DOHH2 (cell line): Measurements from ENCODE around the gene WDR70.

Source experiments
- H3F3A ChIP-seq: fragments of 200-600 bp; sonication (generic), shearing (Covaris generic); 2 replicates; pipeline ENCODE4 v1.6.0; 2016; ENCODE audit warnings: antibody characterized with exemption, mild to moderate bottlenecking; ENCODE audit not compliant: control insufficient read depth, insufficient read depth
- H3K27ac ChIP-seq: fragments of 200-600 bp; sonication (generic); 2 replicates; pipeline ENCODE4 v1.5.1; 2014; ENCODE audit warnings: low read depth, mild to moderate bottlenecking, low read length, moderate library complexity
- H3K27me3 ChIP-seq: fragments of 200-600 bp; sonication (generic); 2 replicates; pipeline ENCODE4 v1.6.1; 2014; ENCODE audit warnings: mild to moderate bottlenecking, low read length, mixed read lengths; ENCODE audit not compliant: control insufficient read depth
- H3K36me3 ChIP-seq: fragments of 200-600 bp; sonication (generic); 2 replicates; pipeline ENCODE4 v1.6.1; 2014; ENCODE audit warnings: mild to moderate bottlenecking, low read length, moderate library complexity, mixed read lengths; ENCODE audit not compliant: control insufficient read depth
- H3K4me1 ChIP-seq: fragments of 200-600 bp; sonication (generic); 2 replicates; pipeline ENCODE4 v1.6.1; 2014; ENCODE audit warnings: mild to moderate bottlenecking, low read length, mixed read lengths; ENCODE audit not compliant: control insufficient read depth
- H3K4me2 ChIP-seq: fragments of 200-600 bp; sonication (generic); 2 replicates; pipeline ENCODE4 v1.6.0; 2014; ENCODE audit warnings: mild to moderate bottlenecking, low read length, moderate library complexity
- H3K4me3 ChIP-seq: fragments of 200-600 bp; sonication (generic); 2 replicates; pipeline ENCODE4 v1.5.1; 2014; ENCODE audit warnings: mild to moderate bottlenecking, low read length, mixed read lengths
- H3K79me2 ChIP-seq: fragments of 200-600 bp; sonication (generic); 2 replicates; pipeline ENCODE4 v1.6.1; 2014; ENCODE audit warnings: mild to moderate bottlenecking, low read length, mixed read lengths; ENCODE audit not compliant: control insufficient read depth
- H3K9me2 ChIP-seq: fragments of 200-600 bp; sonication (generic); replicated peaks from 2 replicates; pipeline ENCODE4 v1.6.1; 2014; ENCODE audit warnings: mild to moderate bottlenecking, low read length, mixed read lengths; ENCODE audit not compliant: control insufficient read depth
- H3K9me3 ChIP-seq: fragments of 200-600 bp; sonication (generic); 2 replicates; pipeline ENCODE4 v1.6.1; 2014; ENCODE audit warnings: antibody characterized with exemption, low read length, mixed read lengths; ENCODE audit not compliant: control insufficient read depth, insufficient read depth
- H4K20me1 ChIP-seq: fragments of 200-600 bp; sonication (generic); 2 replicates; pipeline ENCODE4 v1.6.0; 2014; ENCODE audit warnings: low read depth, mild to moderate bottlenecking, antibody characterized with exemption, low read length, moderate library complexity; ENCODE audit not compliant: control insufficient read depth, insufficient read depth
- CTCF ChIP-seq: fragments of 200-600 bp; sonication (generic); IDR thresholded peaks from one replicate; pipeline ENCODE4 v1.5.1; 2014; ENCODE audit warnings: antibody characterized with exemption, mild to moderate bottlenecking, low read depth, low read length; ENCODE audit not compliant: poor library complexity, severe bottlenecking
- EZH2phosphoT487 ChIP-seq: fragments of 200-600 bp; sonication (generic); IDR thresholded peaks from 2 replicates; pipeline ENCODE4 v1.6.1; 2017; ENCODE audit warnings: borderline replicate concordance, mild to moderate bottlenecking, antibody characterized with exemption, low read length, moderate library complexity, mixed read lengths

Gene WDR70

GRCh38 chr5:37694867-37695266 lies 315.7 kb downstream of the WDR70 start:
- Histone ChIP-seq H3K9me2 (no peaks in the 10 kb centered on the region), H3K36me3 (no peaks in the 10 kb centered on the region), H3K27me3 (no peaks in the 10 kb centered on the region), H4K20me1 (no peaks in the 10 kb centered on the region), H3K79me2 (no peaks in the 10 kb centered on the region), H3K9me3 (no peaks in the 10 kb centered on the region), H3K4me3 (no peak overlapping the region), H3K4me1 (no peaks in the 10 kb centered on the region), H3K27ac (no peak overlapping the region), H3F3A (no peaks in the 10 kb centered on the region), H3K4me2 (no peak overlapping the region)
- TF ChIP-seq EZH2phosphoT487 (no peak), CTCF (no peak)

GRCh38 chr5:37695647-37696046 lies 316.5 kb downstream of the WDR70 start:
- H3K9me3 ChIP-seq: no peaks in the 10 kb centered on the region
- no peak overlapping the region for H3K4me3 ChIP-seq
- H3K9me2 ChIP-seq: no peaks in the 10 kb centered on the region
- TF ChIP-seq CTCF (no peak), EZH2phosphoT487 (no peak)
- no peaks in the 10 kb centered on the region for H4K20me1 ChIP-seq
- H3K4me2 ChIP-seq: no peak overlapping the region
- H3K27me3 ChIP-seq: no peaks in the 10 kb centered on the region
- H3K36me3 ChIP-seq: no peaks in the 10 kb centered on the region
- no peaks in the 10 kb centered on the region for H3K4me1 ChIP-seq
- H3F3A ChIP-seq: no peaks in the 10 kb centered on the region
- no peak overlapping the region for H3K27ac ChIP-seq
- no peaks in the 10 kb centered on the region for H3K79me2 ChIP-seq

GRCh38 chr5:37696190-37697021 lies 317.3 kb downstream of the WDR70 start:
- Histone ChIP-seq H3K27ac (no peak overlapping the region), H3K9me2 (no peaks in the 10 kb centered on the region), H3K4me1 (no peaks in the 10 kb centered on the region), H3K27me3 (no peaks in the 10 kb centered on the region), H3F3A (no peaks in the 10 kb centered on the region), H3K9me3 (no peaks in the 10 kb centered on the region), H3K4me2 (no peak overlapping the region), H3K4me3 (no peak overlapping the region), H3K36me3 (no peaks in the 10 kb centered on the region), H3K79me2 (no peaks in the 10 kb centered on the region), H4K20me1 (no peaks in the 10 kb centered on the region)
- TF ChIP-seq CTCF: no peak
- TF ChIP-seq EZH2phosphoT487: no peak
